CD14-positive monocyte (primary cell): ENCODE measurements around the gene LRP1B. TPM values are rescaled to one million over a fixed set of nuclear protein-coding genes. Genes with fewer than 3 reads are reported as not detected.

Experiments
- DNase-seq, 3 donors: peaks; one replicate each; pipeline ENCODE4 v3.0.0-alpha.2; 2011 to 2022
- H2AFZ ChIP-seq: 2 replicates; pipeline ENCODE4 v1.6.0; 2012; ENCODE audit warnings: mild to moderate bottlenecking, low read depth, low read length, inconsistent platforms; ENCODE audit not compliant: insufficient read depth, poor library complexity, severe bottlenecking
- H3K27ac ChIP-seq, 2 donors: 1 replicate in 1 of 2; 2 replicates in 1 of 2; pipeline ENCODE4 v1.5.1; 2012 to 2013; ENCODE audit warnings: low read length in 2 of 2, control low read depth in 1 of 2, inconsistent platforms in 1 of 2, low read depth in 1 of 2, mild to moderate bottlenecking in 1 of 2
- H3K27me3 ChIP-seq, 2 donors: one replicate each; pipeline versions ENCODE4 v1.6.0 to v1.6.1; 2011 to 2013; ENCODE audit warnings: low read length in 2 of 2; ENCODE audit not compliant: control insufficient read depth in 2 of 2, insufficient read depth in 2 of 2
- H3K36me3 ChIP-seq, 2 donors: replicated peaks in 1 of 2; 1 replicate in 1 of 2; 2 replicates in 1 of 2; pipeline versions ENCODE4 v1.5.1 to v1.6.1; 2012 to 2013; ENCODE audit warnings: low read length in 2 of 2, control low read depth in 1 of 2, inconsistent platforms in 1 of 2, mild to moderate bottlenecking in 1 of 2; ENCODE audit not compliant: insufficient read depth in 2 of 2, control insufficient read depth in 1 of 2
- H3K4me1 ChIP-seq, 2 donors: 1 replicate in 1 of 2; 2 replicates in 1 of 2; pipeline versions ENCODE4 v1.5.1 to v1.6.1; 2012 to 2013; ENCODE audit warnings: low read length in 2 of 2, control low read depth in 1 of 2, inconsistent platforms in 1 of 2, mild to moderate bottlenecking in 1 of 2, moderate library complexity in 1 of 2; ENCODE audit not compliant: insufficient read depth in 2 of 2, control insufficient read depth in 1 of 2
- H3K4me2 ChIP-seq: replicated peaks from 2 replicates; pipeline ENCODE3; 2012; ENCODE audit warnings: low read length, moderate library complexity, mild to moderate bottlenecking; ENCODE audit not compliant: poor library complexity, severe bottlenecking; ENCODE audit errors: extremely low read depth
- H3K4me3 ChIP-seq, 3 experiments: fragments of 200-600 bp in 1 of 3; sonication (generic) in 1 of 3; replicated peaks in 1 of 3; 1 replicate in 2 of 3; 2 replicates in 1 of 3; pipeline ENCODE4 v1.5.1; 2011 to 2013; ENCODE audit warnings: low read length in 3 of 3, mild to moderate bottlenecking in 3 of 3, control low read depth in 2 of 3, low read depth in 2 of 3, inconsistent platforms in 1 of 3, moderate library complexity in 1 of 3
- H3K79me2 ChIP-seq: 2 replicates; pipeline ENCODE4 v1.6.0; 2012; ENCODE audit warnings: mild to moderate bottlenecking, control low read depth, inconsistent platforms, low read length, moderate library complexity; ENCODE audit not compliant: insufficient read depth
- H3K9ac ChIP-seq: 2 replicates; pipeline ENCODE4 v1.6.0; 2017; ENCODE audit warnings: low read length, mild to moderate bottlenecking; ENCODE audit not compliant: insufficient read depth, poor library complexity, severe bottlenecking
- H3K9me3 ChIP-seq, 2 donors: replicated peaks in 1 of 2; 1 replicate in 1 of 2; 2 replicates in 1 of 2; pipeline versions ENCODE4 v1.5.1 to v1.6.1; 2012 to 2013; ENCODE audit warnings: low read length in 2 of 2, control low read depth in 1 of 2; ENCODE audit not compliant: control insufficient read depth in 1 of 2, insufficient read depth in 1 of 2
- H4K20me1 ChIP-seq: 2 replicates; pipeline ENCODE4 v1.6.0; 2012; ENCODE audit warnings: mild to moderate bottlenecking, low read length, control low read depth, moderate library complexity; ENCODE audit not compliant: insufficient read depth
- H3K27ac Mint-ChIP-seq, 7 donors: one replicate each; pipeline ENCODE4 v1.8.0; 2020; ENCODE audit warnings: mild to moderate bottlenecking in 7 of 7, mixed read lengths in 7 of 7, moderate library complexity in 6 of 7, inconsistent platforms in 2 of 7
- H3K27me3 Mint-ChIP-seq, 3 donors: one replicate each; pipeline ENCODE4 v1.8.0; 2021 to 2022; ENCODE audit warnings: low read depth in 3 of 3, mild to moderate bottlenecking in 3 of 3, mixed read lengths in 3 of 3, moderate library complexity in 3 of 3, inconsistent platforms in 1 of 3
- H3K36me3 Mint-ChIP-seq, 2 donors: one replicate each; pipeline ENCODE4 v1.8.0; 2020; ENCODE audit warnings: mixed read lengths in 2 of 2, inconsistent platforms in 1 of 2, mild to moderate bottlenecking in 1 of 2
- H3K4me1 Mint-ChIP-seq: one replicate; pipeline ENCODE4 v1.8.0; 2020; ENCODE audit warnings: mild to moderate bottlenecking, mixed read lengths
- H3K4me3 Mint-ChIP-seq, 2 donors: one replicate each; pipeline ENCODE4 v1.8.0; 2020; ENCODE audit warnings: mild to moderate bottlenecking in 2 of 2, mixed read lengths in 2 of 2, moderate library complexity in 1 of 2
- H3K9me3 Mint-ChIP-seq, 7 donors: one replicate each; pipeline ENCODE4 v1.8.0; 2020 to 2022; ENCODE audit warnings: mixed read lengths in 7 of 7, mild to moderate bottlenecking in 6 of 7, moderate library complexity in 6 of 7, inconsistent platforms in 2 of 7
- WGBS: methylation state at CpG from one replicate; pipeline ENCODE4 v1.1.5; 2013; ENCODE audit warnings: missing lambda C conversion rate; ENCODE audit not compliant: insufficient coverage; 5-methylcytosine and 5-hydroxymethylcytosine counted together
- intact Hi-C, 2 donors: fragments of 100-400 bp; cut with micrococcal nuclease; formaldehyde crosslinking; loops; one replicate each; pipeline versions ENCODE4 v1.15.0 to v1.15.1; 2023
- polyA plus RNA-seq, 3 donors: library from polyadenylated mRNA; depleted of rRNA in 1 of 3; unstranded in 2 of 3; stranded (reverse) in 1 of 3; fragments of 300-500 nt in 2 of 3; fragments of >200 nt in 1 of 3; fragmentation: Illumina TruSeq in 2 of 3; gene quantifications; 1 replicate in 2 of 3; 2 replicates in 1 of 3; pipeline ENCODE4 v1.2.3, GENCODE V29; 2012 to 2021
- TF ChIP-seq, protein P1 (sequence below): fragments of 200-600 bp; IDR thresholded peaks from one replicate; pipeline ENCODE4 v1.8.0; 2022; ENCODE audit warnings: antibody characterized with exemption, mild to moderate bottlenecking

Gene LRP1B
- polyA plus RNA-seq, 3 donors: not detected

DNA sequence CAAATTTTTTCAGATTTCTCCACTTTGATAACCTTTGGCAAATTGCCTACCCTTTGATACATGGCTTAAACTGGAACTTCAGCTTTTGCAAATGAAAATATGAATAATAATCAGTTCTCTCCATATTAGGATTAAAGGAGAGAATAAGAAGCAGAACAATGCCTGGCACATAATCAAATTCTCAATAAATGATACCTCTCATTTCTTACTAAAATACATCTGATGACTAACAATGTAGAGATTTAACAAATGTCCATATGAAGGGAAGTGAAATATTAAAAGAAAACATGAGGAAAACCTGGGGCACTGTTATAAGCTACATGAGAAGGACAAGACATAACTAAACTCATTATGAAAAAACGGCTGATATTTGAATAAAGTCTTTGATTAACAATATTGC lies 1103.6 kb downstream of the LRP1B start:
- peaks cover 0 to 6% (median 0%) of the 10 kb centered on the region in 7 donors for H3K9me3 Mint-ChIP-seq
- Histone ChIP-seq H3K36me3 (no peaks in the 10 kb centered on the region), H3K4me3 (no peak overlapping the region), H3K27ac (no peak overlapping the region), H4K20me1 (no peaks in the 10 kb centered on the region), H3K27me3 (no peaks in the 10 kb centered on the region), H3K9ac (no peak overlapping the region), H3K79me2 (no peaks in the 10 kb centered on the region), H2AFZ (no peak overlapping the region), H3K9me3 (peaks cover 0 to 3% of the 10 kb centered on the region in 2 donors), H3K4me2 (no peak overlapping the region), H3K4me1 (no peaks in the 10 kb centered on the region)
- no peak overlapping the region for H3K27ac Mint-ChIP-seq
- no peak overlapping the region for H3K4me3 Mint-ChIP-seq
- no peaks in the 10 kb centered on the region for H3K27me3 Mint-ChIP-seq
- no peaks in the 10 kb centered on the region for H3K4me1 Mint-ChIP-seq
- WGBS: no CpG with 5 or more reads among the region's 1 CpG
- no peaks in the 10 kb centered on the region for H3K36me3 Mint-ChIP-seq
- TF ChIP-seq, protein P1, sequence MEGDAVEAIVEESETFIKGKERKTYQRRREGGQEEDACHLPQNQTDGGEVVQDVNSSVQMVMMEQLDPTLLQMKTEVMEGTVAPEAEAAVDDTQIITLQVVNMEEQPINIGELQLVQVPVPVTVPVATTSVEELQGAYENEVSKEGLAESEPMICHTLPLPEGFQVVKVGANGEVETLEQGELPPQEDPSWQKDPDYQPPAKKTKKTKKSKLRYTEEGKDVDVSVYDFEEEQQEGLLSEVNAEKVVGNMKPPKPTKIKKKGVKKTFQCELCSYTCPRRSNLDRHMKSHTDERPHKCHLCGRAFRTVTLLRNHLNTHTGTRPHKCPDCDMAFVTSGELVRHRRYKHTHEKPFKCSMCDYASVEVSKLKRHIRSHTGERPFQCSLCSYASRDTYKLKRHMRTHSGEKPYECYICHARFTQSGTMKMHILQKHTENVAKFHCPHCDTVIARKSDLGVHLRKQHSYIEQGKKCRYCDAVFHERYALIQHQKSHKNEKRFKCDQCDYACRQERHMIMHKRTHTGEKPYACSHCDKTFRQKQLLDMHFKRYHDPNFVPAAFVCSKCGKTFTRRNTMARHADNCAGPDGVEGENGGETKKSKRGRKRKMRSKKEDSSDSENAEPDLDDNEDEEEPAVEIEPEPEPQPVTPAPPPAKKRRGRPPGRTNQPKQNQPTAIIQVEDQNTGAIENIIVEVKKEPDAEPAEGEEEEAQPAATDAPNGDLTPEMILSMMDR: no peak
- DNase-seq: no peak
- intact Hi-C loops: no loop called here

DNA sequence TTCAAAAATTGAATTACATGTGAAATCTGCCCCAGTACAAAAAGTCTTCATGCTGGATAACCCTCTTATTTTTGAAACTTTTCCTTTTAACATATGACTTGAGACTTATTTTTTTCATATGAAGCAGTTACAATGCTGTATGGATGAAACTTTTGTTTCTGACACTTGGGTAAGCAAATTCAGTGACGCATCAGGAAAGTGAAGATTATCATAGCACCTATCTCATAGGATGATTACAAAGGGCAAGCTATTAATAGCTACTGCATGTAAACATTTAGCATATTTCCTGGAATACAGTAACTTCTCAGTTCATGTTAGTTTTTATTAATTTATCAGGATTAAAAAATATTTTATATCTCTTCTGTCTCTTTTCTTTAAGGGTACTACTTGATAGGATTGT lies 1109.2 kb downstream of the LRP1B start:
- no peak overlapping the region for H2AFZ ChIP-seq
- no peak overlapping the region for H3K4me3 Mint-ChIP-seq
- TF ChIP-seq, protein P1: no peak

More for the DNA sequence above, 1109.2 kb downstream of the LRP1B start:
- no CpG with 5 or more reads among the region's 1 CpG for WGBS
- no peaks in the 10 kb centered on the region for H3K27me3 Mint-ChIP-seq
- H3K36me3 Mint-ChIP-seq: no peaks in the 10 kb centered on the region
- H3K27ac Mint-ChIP-seq: no peak overlapping the region
- no peaks in the 10 kb centered on the region for H3K27me3 ChIP-seq
- H3K9me3 Mint-ChIP-seq: peaks cover 0 to 2% (median 0%) of the 10 kb centered on the region in 7 donors
- no peaks in the 10 kb centered on the region for H3K36me3 ChIP-seq
- H3K4me2 ChIP-seq: no peak overlapping the region
- no peak overlapping the region for H3K9ac ChIP-seq
- no peak for DNase-seq
- H3K27ac ChIP-seq: no peak overlapping the region
- intact Hi-C loops: no loop called here
- H3K4me3 ChIP-seq: no peak overlapping the region
- H3K4me1 Mint-ChIP-seq: no peaks in the 10 kb centered on the region
- H4K20me1 ChIP-seq: no peaks in the 10 kb centered on the region
- H3K79me2 ChIP-seq: no peaks in the 10 kb centered on the region
- H3K4me1 ChIP-seq: no peaks in the 10 kb centered on the region
- no peaks in the 10 kb centered on the region for H3K9me3 ChIP-seq
